ENCODE data around the gene PACS1.
"Not testable (repeated sequence)": the region's sequence is repeated elsewhere in the genome, so short reads cannot be mapped to it uniquely, and the experiment has no call there.

The PACS1 gene

DNA sequence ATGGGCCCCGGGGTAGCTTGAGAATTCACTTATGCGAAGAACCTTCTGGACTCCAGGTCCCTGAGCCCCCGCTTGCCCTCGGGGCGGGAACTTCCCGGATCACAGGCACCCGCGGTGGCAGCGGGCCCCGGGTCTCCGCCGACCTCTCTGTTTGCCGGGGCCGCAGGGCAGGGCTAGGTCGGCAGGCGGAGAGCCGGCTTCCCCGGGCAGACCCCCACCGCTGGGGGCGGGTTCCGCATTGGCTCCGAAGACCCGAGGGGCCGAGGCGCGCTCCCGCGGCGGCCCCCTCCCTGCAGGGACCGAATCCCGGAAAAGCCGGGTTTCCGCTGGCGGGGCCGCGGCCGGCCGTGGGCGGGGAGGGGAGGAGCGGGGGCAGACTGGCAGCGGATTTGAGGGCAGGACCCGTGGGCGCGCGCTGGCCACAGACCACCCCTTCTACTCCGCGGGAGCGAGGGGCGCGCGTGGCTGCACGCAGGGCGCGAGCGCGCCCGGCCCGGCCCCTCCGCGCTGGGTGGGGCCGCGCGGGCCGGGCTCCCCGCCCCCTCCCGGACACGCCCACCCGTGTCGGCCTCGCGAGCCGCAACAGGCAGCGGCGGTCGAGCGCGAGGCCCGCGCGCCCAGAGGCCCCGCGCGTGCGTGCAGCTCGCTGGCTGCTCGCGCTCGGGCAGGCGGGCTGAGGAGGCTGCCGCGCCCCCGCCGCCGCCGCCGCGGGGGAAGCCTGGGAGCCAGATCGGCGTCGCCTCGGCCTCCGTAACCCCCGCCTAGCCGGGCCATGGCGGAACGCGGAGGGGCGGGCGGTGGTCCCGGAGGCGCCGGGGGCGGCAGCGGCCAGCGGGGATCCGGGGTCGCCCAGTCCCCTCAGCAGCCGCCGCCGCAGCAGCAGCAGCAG, at the start of gene PACS1:
PACS1 (plus strand) TSS at position 558 of the 889 bp plus-strand sequence; CDS start at position 773, 215 bp downstream.
- DNase-seq (ENCODE audit: low read depth), result peak; percentile 66

GRCh38 chr11:66020618-66021357, 49.3 kb upstream of the PACS1 start:
- peak; percentile 67 for DNase-seq (ENCODE audit: low read depth)

DNA sequence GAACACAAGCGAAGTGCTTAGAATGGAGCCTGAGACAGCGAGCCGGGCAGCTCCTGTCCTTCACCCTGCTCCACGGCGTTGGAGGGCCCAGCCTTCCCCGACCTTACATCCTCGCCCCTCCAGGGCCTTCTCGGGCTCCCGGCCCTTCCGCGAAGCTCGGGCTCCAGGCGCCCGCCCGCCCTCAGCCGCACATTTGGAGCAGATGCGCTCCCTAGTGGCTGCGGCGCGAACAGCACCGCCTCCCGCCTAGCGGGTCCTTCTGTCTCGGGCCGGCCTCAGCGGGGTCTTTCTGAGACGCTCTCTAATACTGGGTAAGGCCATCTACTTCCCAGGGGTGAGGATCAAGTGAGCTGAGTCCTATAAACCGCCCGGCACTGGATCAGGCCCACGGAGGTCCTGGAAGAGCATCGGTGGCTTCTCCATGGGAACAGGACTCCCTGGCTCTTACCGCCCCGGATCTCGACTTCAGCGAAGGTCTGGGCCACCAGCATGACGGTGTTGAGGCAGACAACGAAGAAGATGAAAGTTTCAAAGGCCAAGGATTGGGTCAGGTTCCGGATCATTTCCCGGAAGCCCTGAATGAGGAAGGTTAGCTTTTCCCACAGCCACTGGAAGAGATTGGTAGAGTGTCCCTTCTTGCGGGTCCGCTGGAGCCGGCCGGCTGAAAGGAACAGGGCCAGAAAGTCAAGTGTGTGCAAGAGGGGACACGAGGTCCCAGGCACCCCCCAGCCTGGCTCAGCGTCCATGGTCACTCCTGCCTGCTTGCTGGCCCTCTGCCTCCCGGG, 47.5 kb upstream of the PACS1 start:
- peak; percentile 32 for DNase-seq (ENCODE audit: low read depth)

DNA sequence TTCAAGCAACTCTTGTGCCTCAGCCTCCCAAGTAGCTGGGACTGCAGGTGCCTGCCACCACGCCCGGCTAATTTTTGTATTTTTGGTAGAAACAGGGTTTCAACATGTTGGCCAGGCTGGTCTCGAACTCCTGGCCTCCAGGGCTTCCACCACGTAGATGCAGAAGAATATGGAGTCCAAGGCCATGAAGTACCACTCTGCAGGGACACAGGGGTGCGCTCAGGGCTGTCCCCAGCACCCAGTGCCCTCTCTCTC, 47.0 kb upstream of the PACS1 start:
- not testable (repeated sequence) for DNase-seq (ENCODE audit: low read depth)

DNA sequence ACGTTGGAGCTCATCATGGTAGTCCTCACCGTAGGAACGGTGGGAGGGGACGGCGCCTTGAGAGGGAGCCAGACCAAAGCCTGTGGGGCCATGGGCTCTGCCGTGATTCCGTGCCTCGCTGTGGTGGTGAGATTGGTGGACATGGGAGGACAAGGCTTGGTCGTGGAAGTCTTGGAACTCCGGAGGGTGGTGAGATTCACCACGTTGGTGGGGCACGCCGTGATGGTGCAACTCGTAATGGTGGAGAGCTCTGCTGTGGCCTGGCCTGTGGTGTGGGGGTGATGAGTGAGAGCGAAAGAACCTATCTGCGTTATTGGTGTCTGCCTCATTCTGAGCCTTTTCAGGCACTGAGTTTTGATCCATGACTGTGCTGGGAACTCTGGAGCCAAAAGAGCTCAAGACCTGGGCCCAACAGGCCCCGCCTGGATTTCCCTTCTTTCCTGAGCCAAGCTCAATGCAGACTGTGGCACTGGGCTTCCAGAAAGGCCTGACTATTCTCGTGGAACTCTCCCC, 44.0 kb upstream of the PACS1 start, which contains the start of gene CATSPER1:
CATSPER1 (minus strand) TSS at position 463 of the 513 bp plus-strand sequence; CDS start at position 363, 100 bp downstream.
- DNase-seq (ENCODE audit: low read depth), result no peak

GRCh38 chr11:66032957-66033735, 36.9 kb upstream of the PACS1 start:
- no peak for DNase-seq (ENCODE audit: low read depth)

DNA sequence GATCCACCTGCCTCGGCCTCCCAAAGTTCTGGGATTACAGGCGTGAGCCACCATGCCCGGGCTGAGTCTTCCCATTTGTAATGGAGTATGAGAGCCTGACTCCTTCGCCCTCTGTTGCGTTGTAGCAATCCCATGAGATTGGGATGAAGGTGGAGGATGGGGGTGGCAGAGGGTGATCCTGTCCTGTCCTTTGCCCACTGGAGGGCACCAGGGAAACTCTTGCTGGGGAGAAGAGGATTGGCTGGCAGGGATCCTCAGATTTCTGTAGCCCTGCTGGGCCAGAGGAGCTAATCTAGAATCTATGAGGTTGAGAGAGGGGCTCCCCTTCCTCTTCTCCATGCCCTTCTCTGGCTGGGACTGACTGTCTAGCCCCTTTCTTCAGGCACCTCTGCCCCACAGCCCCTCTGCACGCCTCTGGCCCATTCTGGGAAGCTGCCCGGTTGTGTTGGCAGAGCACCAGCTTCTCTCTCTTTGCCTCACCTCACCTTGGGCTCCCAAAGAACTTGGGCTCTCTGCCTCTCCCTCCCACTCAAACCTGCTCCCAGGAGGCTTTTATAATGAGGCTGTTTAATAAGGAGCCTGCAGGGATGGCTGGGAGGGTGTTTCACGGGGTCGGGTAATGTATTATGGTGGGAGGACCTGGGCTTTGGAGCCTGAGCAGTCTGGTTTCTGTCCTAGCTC, 34.3 kb upstream of the PACS1 start:
- DNase-seq (ENCODE audit: low read depth), result no peak

GRCh38 chr11:66036334-66036710, 33.8 kb upstream of the PACS1 start:
- no peak for DNase-seq (ENCODE audit: low read depth)

- no peak for DNase-seq (ENCODE audit: low read depth)
Observed at GRCh38 chr11:66037327-66037726, 32.7 kb upstream of the PACS1 start.

DNA sequence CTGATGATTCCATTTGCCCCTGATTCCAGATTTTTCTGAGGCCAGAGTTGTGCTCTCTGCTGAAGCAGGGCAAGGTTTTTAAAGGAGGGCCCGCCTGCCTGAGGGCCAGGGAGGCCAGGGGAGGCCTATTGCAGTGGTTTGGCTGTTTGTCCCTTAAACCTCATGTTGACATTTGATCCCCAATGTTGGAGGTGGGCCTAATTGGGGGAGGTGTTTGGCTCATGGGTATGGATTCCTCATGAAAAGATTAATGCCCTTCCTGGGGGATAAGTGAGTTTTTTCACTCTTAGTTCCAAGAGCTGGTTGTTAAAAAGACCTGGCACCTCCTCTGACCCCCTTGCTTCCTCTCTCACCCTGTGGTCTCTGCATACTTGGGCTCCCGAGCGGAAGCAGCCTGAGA, 30.3 kb upstream of the PACS1 start:
- no peak for DNase-seq (ENCODE audit: low read depth)

DNA sequence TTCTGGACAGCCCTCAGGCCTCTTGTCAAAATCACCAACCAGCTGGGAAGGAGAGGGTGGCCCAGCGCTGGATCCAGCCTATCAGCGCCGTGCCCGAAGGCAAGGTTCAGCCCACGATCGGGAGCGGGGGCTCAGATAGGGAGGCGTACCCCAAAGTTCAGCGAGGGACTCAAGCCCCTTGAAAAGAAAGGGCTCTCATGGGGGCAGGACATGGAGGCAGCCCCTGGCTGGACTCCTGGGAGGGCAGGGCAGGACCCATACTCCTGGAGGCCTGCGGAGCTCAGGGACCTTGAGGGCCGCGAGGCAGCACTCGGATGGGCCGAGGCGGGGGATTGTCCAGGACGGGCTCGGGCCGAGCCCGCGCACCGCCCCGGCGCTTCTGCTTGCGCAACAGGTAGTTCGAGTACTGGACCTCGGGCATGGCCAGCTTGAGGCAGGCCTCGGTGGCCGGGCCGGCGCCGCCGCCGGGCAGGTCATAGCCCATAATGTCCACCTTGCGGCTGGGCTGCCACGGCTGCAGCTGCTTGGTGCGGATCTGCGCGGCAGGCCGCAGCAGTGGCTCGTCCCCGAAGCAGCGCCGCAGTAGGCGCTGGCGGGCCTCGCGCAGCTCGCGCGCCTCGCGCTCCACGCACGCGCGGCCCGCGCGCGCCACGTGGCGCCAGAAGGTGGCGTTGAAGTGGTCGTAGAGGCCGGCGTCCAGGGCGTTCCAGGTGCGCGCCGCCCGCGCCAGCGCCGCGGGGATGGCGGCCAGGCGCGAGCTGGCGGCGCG, 27.7 kb upstream of the PACS1 start:
- no peak for DNase-seq (ENCODE audit: low read depth)

DNA sequence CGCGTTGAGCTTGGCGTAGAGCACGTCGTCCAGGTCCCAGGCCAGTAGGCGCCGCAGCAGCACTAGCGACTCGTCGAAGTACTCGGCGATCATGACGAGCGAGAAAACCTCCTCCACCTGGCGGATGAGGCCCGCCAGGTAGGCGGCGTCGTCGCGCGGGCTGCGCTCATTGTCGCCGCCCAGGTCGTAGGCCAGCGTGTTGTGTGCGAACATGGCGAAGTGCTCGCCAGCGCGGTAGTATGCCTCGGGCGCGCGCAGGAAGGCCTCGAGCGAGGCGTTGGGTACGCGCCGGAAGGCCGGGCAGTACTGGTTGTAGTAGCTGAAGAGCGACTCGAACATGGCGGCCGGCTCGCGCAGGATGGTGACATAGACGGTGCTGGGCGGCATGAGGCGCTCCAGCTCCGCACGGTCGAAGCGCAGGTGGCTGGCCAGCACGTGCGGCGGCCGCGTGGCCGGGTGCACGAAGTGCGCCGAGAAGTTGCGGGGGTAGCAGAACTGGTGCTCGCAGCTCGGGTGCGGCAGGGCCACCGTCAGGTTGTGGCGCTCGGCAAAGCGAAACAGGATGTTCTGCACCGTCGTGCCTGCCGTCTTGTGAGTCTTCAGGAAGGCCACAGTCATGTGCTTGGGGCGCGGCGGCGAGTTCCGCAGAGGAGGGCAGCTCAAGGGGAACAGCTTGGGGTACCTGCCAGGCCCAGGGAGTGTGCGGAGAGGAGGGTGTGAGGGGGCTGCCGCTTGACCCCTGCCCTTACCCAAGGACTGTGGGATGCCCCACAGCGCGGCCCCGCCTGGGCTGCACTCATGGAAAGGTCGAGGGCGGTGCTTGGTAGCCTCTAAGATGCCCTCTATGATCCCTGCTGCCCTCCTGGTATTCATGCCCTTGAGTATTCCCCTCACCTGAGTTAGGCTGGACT, 26.8 kb upstream of the PACS1 start:
- DNase-seq (ENCODE audit: low read depth), result no peak

DNA sequence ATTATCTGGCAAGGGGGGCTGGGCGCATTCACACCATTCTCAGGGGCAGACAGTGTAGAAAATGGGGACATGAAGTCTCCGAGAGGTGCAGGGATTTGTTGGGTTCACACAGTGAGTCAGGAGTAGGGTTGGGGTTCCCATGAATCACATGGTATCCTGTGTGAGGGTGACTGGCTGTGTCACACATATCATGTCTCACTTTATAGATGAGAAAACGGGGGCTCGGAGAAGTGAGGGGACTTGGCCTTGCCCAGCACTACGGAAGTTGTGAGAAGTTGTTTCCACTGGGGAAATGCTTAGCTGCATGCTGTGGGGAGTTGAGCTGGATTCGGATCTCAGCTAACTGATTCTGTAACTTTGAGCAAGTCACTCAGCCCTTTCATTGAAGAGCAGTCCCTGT, 25.3 kb upstream of the PACS1 start:
- DNase-seq (ENCODE audit: low read depth), result no peak

DNA sequence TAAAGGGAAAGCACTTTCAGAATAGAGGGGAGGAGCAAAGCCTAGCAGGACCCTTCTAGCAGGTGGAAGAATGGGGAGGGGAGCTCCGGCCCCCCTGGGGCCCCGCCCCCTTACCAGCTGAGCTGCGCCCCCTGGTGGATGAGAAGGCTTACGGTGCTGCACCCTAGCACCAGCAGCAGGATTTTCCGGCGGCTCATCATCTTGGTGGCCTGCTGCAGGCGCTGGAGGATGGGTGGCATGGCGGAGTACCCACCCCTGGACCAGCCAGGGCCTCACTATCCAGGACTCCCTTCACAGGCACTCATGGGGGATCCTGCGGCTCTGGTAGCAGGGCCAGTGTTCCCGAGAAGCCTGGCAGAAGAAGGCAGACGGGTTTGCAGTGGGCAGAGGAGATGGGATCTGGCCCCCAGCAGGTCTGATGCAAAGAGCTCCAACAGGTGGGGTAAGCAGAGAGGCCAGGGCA, 24.9 kb upstream of the PACS1 start:
- DNase-seq (ENCODE audit: low read depth), result peak; percentile 36

GRCh38 chr11:66046901-66047300, 23.2 kb upstream of the PACS1 start:
- no peak for DNase-seq (ENCODE audit: low read depth)

DNA sequence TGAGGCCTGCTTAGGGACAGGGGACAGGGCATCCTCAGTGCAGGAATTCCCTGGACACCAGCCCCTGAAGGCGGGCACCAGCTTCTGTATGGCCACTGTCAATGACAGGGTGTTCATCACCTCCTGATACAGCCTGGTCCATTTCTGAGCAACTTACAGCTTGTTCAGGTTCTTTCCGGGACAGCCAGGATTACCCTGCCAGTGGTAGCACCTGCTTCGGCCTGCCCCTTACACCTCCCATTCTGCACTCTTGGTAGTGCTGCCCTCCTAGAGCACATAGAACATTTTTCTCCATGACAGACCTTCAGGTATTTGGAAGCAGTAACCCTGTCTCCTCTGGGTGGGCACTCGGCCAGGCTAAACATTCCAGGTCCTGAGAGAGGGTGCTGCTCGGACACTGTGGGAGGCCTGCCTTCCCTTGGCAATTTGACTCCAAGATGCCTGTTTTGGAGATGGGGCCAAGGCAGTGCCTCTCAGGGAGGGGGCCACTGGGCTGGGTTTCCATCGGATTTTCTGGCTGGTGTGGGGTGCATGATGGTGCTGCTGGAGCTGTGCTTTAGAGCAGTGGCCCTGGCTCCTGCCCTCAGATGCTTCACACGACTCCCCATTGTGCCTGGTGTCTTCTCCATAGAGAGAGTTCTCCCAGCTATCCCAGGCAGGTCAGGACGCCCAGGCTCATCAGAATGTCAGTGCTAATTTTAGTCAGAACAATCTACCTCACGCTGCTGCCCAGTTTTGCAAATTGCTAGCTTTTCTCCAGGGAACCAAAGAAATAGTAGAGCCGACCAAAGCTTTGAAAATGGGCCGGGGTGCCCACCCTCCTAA, 22.3 kb upstream of the PACS1 start:
- no peak for DNase-seq (ENCODE audit: low read depth)

DNA sequence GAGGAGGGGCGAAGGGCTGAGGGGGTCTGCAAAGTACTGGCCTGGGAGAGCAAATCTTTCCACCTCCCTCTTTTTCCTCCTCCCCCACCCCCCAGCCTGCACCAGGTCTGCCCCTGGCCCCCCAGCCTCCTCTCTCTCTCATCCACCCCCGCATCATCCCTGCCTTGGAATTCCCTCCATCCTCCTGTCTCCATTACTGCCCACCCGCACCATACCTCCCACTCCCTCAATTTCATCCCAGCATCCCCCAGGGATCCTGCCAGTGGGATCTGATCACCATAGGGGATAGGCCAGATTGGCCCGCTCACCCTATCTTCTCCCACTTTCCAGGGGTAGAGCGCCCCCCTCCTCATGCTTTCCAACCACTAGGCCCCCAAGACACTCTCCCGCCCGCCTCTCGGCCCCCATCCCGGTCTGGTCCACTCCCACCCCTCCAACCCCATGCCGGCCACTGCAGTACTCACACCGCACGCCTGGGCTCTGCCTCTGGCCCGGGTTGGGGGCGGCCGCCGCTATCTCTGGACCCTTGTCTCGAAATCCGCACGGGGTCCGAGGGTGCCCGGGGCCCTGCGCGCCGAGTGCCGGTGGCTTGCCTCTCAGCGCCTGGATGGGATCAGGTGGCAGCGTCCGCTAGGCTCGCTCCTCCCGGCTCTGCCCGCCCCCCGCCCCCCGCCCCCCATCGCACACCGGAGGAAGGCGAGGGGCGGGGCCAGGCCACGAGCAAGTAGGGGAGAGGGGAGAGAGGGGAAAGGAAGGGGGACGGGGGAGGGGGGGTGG, 21.3 kb upstream of the PACS1 start, which contains the start of gene GAL3ST3:
GAL3ST3 (minus strand) TSS at position 615 of the 777 bp plus-strand sequence. CDS start 3,746 bp downstream, outside the sequence.
- DNase-seq (ENCODE audit: low read depth), result no peak
